CD4-positive, alpha-beta memory T cell (primary cell): ENCODE results near the gene DENND5B. TPM values are rescaled to one million over a fixed set of nuclear protein-coding genes. Genes with fewer than 3 reads are reported as not detected.
"Not testable (repeated sequence)": the region's sequence is repeated elsewhere in the genome, so short reads cannot be mapped to it uniquely, and the experiment has no call there.

ENCODE experiments used
- CTCF ChIA-PET: fragments of 350-600 bp; sonication (Branson Sonifier 250); formaldehyde crosslinking; loops from one replicate; lab custom pipeline; 2021; ENCODE audit warnings: inconsistent platforms; ENCODE audit not compliant: partially characterized antibody; lab: Charles Lee
- POLR2A ChIA-PET: fragments of 350-600 bp; sonication (Branson Sonifier 250); formaldehyde crosslinking; loops from one replicate; lab custom pipeline; 2021; ENCODE audit not compliant: partially characterized antibody; lab: Charles Lee
- DNase-seq, 5 donors: peaks; one replicate each; pipeline versions ENCODE4 v3.0.0 to v3.0.0-alpha.2; 2020 to 2022; ENCODE audit warnings: mixed read lengths in 1 of 5
- H3K27ac ChIP-seq: one replicate; pipeline ENCODE4 v1.7.0; 2013; ENCODE audit warnings: low read depth, low read length
- H3K27me3 ChIP-seq: 2 replicates; pipeline ENCODE4 v1.7.0; 2013; ENCODE audit warnings: mild to moderate bottlenecking, low read length, moderate library complexity; ENCODE audit not compliant: insufficient read depth
- H3K36me3 ChIP-seq: 2 replicates; pipeline ENCODE4 v1.7.0; 2013; ENCODE audit warnings: mild to moderate bottlenecking, low read length, moderate library complexity; ENCODE audit not compliant: insufficient read depth
- H3K4me1 ChIP-seq: 2 replicates; pipeline ENCODE4 v1.7.0; 2013; ENCODE audit warnings: mild to moderate bottlenecking, low read length, moderate library complexity; ENCODE audit not compliant: insufficient read depth
- H3K4me3 ChIP-seq, 2 donors: one replicate each; pipeline ENCODE4 v1.7.0; 2013; ENCODE audit warnings: low read length in 2 of 2, mild to moderate bottlenecking in 1 of 2
- H3K9me3 ChIP-seq, 2 donors: one replicate each; pipeline ENCODE4 v1.7.0; 2013; ENCODE audit warnings: low read length in 2 of 2, control low read depth in 1 of 2; ENCODE audit not compliant: control insufficient read depth in 1 of 2
- H3K27ac Mint-ChIP-seq, 7 donors: one replicate each; pipeline ENCODE4 v1.8.0; 2020 to 2021; ENCODE audit warnings: mixed read lengths in 7 of 7, mild to moderate bottlenecking in 6 of 7, inconsistent platforms in 3 of 7, moderate library complexity in 3 of 7
- H3K27me3 Mint-ChIP-seq, 2 donors: one replicate each; pipeline ENCODE4 v1.8.0; 2020 to 2021; ENCODE audit warnings: mixed read lengths in 2 of 2
- H3K36me3 Mint-ChIP-seq, 2 donors: one replicate each; pipeline ENCODE4 v1.8.0; 2020 to 2021; ENCODE audit warnings: mixed read lengths in 2 of 2, inconsistent platforms in 1 of 2, mild to moderate bottlenecking in 1 of 2
- H3K4me1 Mint-ChIP-seq, 4 donors: one replicate each; pipeline ENCODE4 v1.8.0; 2020 to 2021; ENCODE audit warnings: mixed read lengths in 4 of 4, mild to moderate bottlenecking in 1 of 4
- H3K4me3 Mint-ChIP-seq, 8 donors: one replicate each; pipeline ENCODE4 v1.8.0; 2020 to 2021; ENCODE audit warnings: mixed read lengths in 8 of 8, mild to moderate bottlenecking in 7 of 8, moderate library complexity in 6 of 8, inconsistent platforms in 3 of 8
- H3K9me3 Mint-ChIP-seq, 8 donors: one replicate each; pipeline ENCODE4 v1.8.0; 2020 to 2021; ENCODE audit warnings: mixed read lengths in 8 of 8, mild to moderate bottlenecking in 5 of 8, inconsistent platforms in 3 of 8, moderate library complexity in 1 of 8
- intact Hi-C: fragments of 100-400 bp; cut with micrococcal nuclease; formaldehyde crosslinking; loops from one replicate; pipeline ENCODE4 v1.15.1; 2023
- polyA plus RNA-seq, 2 donors: library from polyadenylated mRNA; unstranded; fragments of 300-500 nt; fragmentation: Illumina TruSeq; gene quantifications; one replicate each; pipeline ENCODE4 v1.2.3, GENCODE V29; 2021
- total RNA-seq, 2 experiments: library from RNA; stranded (reverse); gene quantifications; one replicate each; pipeline ENCODE4 v1.2.3, GENCODE V29; 2021

The DENND5B gene
- total and polyA plus RNA-seq, 4 experiments from 2014 or later, result 0.60 TPM; not detected in 3

DNA sequence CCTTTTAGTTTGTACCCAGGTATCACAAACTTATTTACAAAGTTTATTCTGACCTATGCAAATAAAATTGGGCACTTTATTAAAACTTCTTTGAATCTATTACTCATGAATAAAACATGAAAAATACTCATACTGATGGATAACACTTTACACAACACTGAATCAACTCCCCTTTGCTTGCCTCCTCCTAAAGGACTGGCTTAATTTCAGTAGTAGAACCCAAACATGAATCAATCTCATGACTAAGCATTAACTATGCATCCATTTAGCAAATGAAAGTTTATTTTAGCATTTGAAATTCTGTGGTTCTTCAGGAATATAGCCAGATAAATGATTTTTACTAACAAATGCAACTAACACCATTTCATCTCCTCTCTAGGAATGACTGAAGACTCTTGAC lies 32.4 kb downstream of the DENND5B start:
- no peak for DNase-seq
- Histone ChIP-seq H3K4me1 (no peaks in the 10 kb centered on the region), H3K27me3 (no peaks in the 10 kb centered on the region), H3K27ac (no peak overlapping the region), H3K9me3 (no peaks in the 10 kb centered on the region), H3K4me3 (no peak overlapping the region), H3K36me3 (no peaks in the 10 kb centered on the region)
- Mint-ChIP-seq H3K27me3 (peaks cover 17 to 18% of the 10 kb centered on the region in 2 donors), H3K4me1 (no peaks in the 10 kb centered on the region), H3K9me3 (peaks cover 0 to 11% (median 5%) of the 10 kb centered on the region in 8 donors), H3K4me3 (no peak overlapping the region), H3K36me3 (no peaks in the 10 kb centered on the region), H3K27ac (no peak overlapping the region)
- intact Hi-C loops, result no loop called here
- CTCF ChIA-PET, result no interaction called here
- POLR2A ChIA-PET, result no interaction called here

- H3K4me3 Mint-ChIP-seq, result no peak overlapping the region
Measured at GRCh38 chr12:31557707-31558106, 33.2 kb downstream of the DENND5B start.

DNA sequence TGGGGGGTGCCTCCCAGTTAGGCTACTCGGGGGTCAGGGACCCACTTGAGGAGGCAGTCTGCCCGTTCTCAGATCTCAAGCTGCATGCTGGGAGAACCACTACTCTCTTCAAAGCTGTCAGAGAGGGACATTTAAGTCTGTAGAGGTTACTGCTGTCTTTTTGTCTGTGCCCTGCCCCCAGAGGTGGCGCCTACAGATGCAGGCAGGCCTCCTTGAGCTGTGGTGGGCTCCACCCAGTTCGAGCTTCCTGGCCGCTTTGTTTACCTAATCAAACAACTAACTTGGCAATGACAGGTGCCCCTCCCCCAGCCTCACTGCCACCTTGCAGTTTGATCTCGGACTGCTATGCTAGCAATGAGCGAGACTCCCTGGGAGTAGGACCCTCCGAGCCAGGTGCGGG lies 35.5 kb downstream of the DENND5B start:
- H3K36me3 Mint-ChIP-seq, H3K4me3 Mint-ChIP-seq, H3K27me3 ChIP-seq, H3K9me3 ChIP-seq, CTCF ChIA-PET, H3K4me3 ChIP-seq, H3K36me3 ChIP-seq, POLR2A ChIA-PET, DNase-seq, intact Hi-C loops, H3K27ac Mint-ChIP-seq, H3K27ac ChIP-seq, H3K4me1 ChIP-seq, H3K4me1 Mint-ChIP-seq: not testable (repeated sequence)
- Mint-ChIP-seq H3K27me3 (peaks cover 17 to 19% of the 10 kb centered on the region in 2 donors), H3K9me3 (peaks cover 0 to 11% (median 7%) of the 10 kb centered on the region in 8 donors)

More at GRCh38 chr12:31557707-31558106, 33.2 kb downstream of the DENND5B start:
- Mint-ChIP-seq H3K36me3 (no peaks in the 10 kb centered on the region), H3K27me3 (peaks cover 17 to 21% of the 10 kb centered on the region in 2 donors), H3K4me1 (no peaks in the 10 kb centered on the region), H3K9me3 (peaks cover 0 to 11% (median 6%) of the 10 kb centered on the region in 8 donors), H3K27ac (no peak overlapping the region)
- Histone ChIP-seq H3K9me3 (no peaks in the 10 kb centered on the region), H3K27ac (no peak overlapping the region), H3K4me1 (no peaks in the 10 kb centered on the region), H3K4me3 (no peak overlapping the region), H3K36me3 (no peaks in the 10 kb centered on the region), H3K27me3 (no peaks in the 10 kb centered on the region)
- intact Hi-C loops, result no loop called here
- DNase-seq, result no peak
- ChIA-PET POLR2A (no interaction called here), CTCF (no interaction called here)

- intact Hi-C loops, H3K27me3 Mint-ChIP-seq, CTCF ChIA-PET: not testable (repeated sequence)
Measured at GRCh38 chr12:31550590-31550989, 40.3 kb downstream of the DENND5B start.

GRCh38 chr12:31536672-31537071 lies 54.3 kb downstream of the DENND5B start:
- Mint-ChIP-seq H3K36me3 (no peaks in the 10 kb centered on the region), H3K9me3 (peaks cover 0 to 4% (median 0%) of the 10 kb centered on the region in 8 donors), H3K4me3 (no peak overlapping the region), H3K27me3 (peaks cover 9 to 19% of the 10 kb centered on the region in 2 donors), H3K4me1 (no peaks in the 10 kb centered on the region), H3K27ac (no peak overlapping the region)
- no peaks in the 10 kb centered on the region for H3K4me1 ChIP-seq
- H3K4me3 ChIP-seq, result no peak overlapping the region
- no peak for DNase-seq
- H3K27ac ChIP-seq, result no peak overlapping the region
- intact Hi-C loops, result no loop called here
- no peaks in the 10 kb centered on the region for H3K9me3 ChIP-seq
- no peaks in the 10 kb centered on the region for H3K36me3 ChIP-seq
- CTCF ChIA-PET, result no interaction called here
- H3K27me3 ChIP-seq, result no peaks in the 10 kb centered on the region
- POLR2A ChIA-PET, result no interaction called here

More at GRCh38 chr12:31550590-31550989, 40.3 kb downstream of the DENND5B start:
- H3K9me3 Mint-ChIP-seq, H3K27ac ChIP-seq, H3K36me3 Mint-ChIP-seq, H3K27ac Mint-ChIP-seq, H3K4me3 Mint-ChIP-seq, H3K4me1 Mint-ChIP-seq, H3K36me3 ChIP-seq, H3K9me3 ChIP-seq, POLR2A ChIA-PET, H3K27me3 ChIP-seq, DNase-seq, H3K4me1 ChIP-seq, H3K4me3 ChIP-seq: not testable (repeated sequence)

DNA sequence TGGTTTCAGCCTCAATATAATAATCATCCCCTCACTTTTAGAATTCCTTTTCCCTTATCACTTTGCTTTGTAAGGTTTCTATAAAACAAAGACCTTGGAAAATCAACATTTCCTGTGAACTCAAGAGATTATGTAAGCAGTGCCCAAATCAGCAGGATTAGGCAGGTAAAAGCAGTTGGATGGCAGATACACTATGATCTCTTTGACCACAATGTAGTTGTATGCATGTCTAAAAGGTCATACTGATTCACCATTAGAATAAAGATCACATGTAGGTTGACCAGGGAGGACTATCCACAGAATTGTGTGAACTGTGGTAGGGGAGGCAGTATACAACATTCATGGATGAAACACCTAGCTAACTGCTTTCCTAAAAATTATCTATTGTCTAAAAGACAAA lies 57.5 kb downstream of the DENND5B start:
- Mint-ChIP-seq H3K27me3 (peaks cover 9 to 21% of the 10 kb centered on the region in 2 donors), H3K27ac (no peak overlapping the region), H3K4me3 (no peak overlapping the region), H3K9me3 (no peaks in the 10 kb centered on the region), H3K36me3 (no peaks in the 10 kb centered on the region), H3K4me1 (no peaks in the 10 kb centered on the region)
- no peak overlapping the region for H3K27ac ChIP-seq
- ChIA-PET POLR2A (no interaction called here), CTCF (no interaction called here)
- intact Hi-C loops, result no loop called here
- H3K36me3 ChIP-seq, result no peaks in the 10 kb centered on the region
- H3K4me3 ChIP-seq, result no peak overlapping the region
- no peak for DNase-seq
- H3K9me3 ChIP-seq, result no peaks in the 10 kb centered on the region
- H3K4me1 ChIP-seq, result no peaks in the 10 kb centered on the region
- no peaks in the 10 kb centered on the region for H3K27me3 ChIP-seq

DNA sequence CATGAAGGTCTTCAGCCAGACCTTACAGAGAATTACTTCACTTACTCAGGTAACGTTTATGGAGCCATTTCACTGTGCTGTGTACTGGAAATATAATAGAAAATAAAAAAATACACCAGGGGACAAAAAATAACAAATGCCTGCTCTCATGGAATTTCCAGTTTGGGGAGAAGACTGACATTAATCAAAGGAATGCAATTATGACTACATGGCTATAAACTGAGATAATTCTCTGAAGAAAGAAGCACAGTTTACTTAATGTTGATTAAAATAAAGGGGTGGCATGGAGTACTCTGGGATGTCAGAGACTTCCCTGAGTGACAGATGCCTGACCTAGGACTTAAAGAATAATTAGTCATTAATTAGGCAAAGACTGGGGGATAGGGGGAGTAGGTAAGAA lies 59.0 kb downstream of the DENND5B start:
- Mint-ChIP-seq H3K4me1 (no peaks in the 10 kb centered on the region), H3K27ac (no peak overlapping the region), H3K4me3 (no peak overlapping the region), H3K9me3 (no peaks in the 10 kb centered on the region), H3K27me3 (peaks cover 9 to 22% of the 10 kb centered on the region in 2 donors), H3K36me3 (no peaks in the 10 kb centered on the region)
- no peaks in the 10 kb centered on the region for H3K27me3 ChIP-seq
- no peaks in the 10 kb centered on the region for H3K4me1 ChIP-seq
- ChIA-PET POLR2A (no interaction called here), CTCF (no interaction called here)
- no peak overlapping the region for H3K27ac ChIP-seq
- H3K36me3 ChIP-seq, result no peaks in the 10 kb centered on the region
- intact Hi-C loops, result no loop called here
- no peak overlapping the region for H3K4me3 ChIP-seq
- H3K9me3 ChIP-seq, result no peaks in the 10 kb centered on the region
- no peak for DNase-seq

GRCh38 chr12:31528095-31528494 lies 62.8 kb downstream of the DENND5B start:
- Histone ChIP-seq H3K4me3 (no peak overlapping the region), H3K27me3 (no peaks in the 10 kb centered on the region), H3K9me3 (no peaks in the 10 kb centered on the region), H3K36me3 (no peaks in the 10 kb centered on the region), H3K4me1 (no peaks in the 10 kb centered on the region), H3K27ac (no peak overlapping the region)
- H3K36me3 Mint-ChIP-seq, result no peaks in the 10 kb centered on the region
- H3K9me3 Mint-ChIP-seq, result no peaks in the 10 kb centered on the region
- H3K4me3 Mint-ChIP-seq, result no peak overlapping the region
- no peak overlapping the region for H3K27ac Mint-ChIP-seq
- DNase-seq, result no peak
- H3K27me3 Mint-ChIP-seq, result peaks cover 4 to 16% of the 10 kb centered on the region in 2 donors
- ChIA-PET POLR2A (no interaction called here), CTCF (no interaction called here)
- intact Hi-C loops, result no loop called here
- no peaks in the 10 kb centered on the region for H3K4me1 Mint-ChIP-seq
